NCI-H2171 treated with DMSO at 0.1 percent for 48 hours (cell line): ENCODE data around the gene TINAGL1.

Experiments used
- DNase-seq: peaks from one replicate; lab custom pipeline; 2025; lab: John Stamatoyannopoulos, UW

Gene TINAGL1

GRCh38 chr1:31576201-31576669 lies at the start of gene TINAGL1:
TSS of gene TINAGL1 (plus strand) at chr1:31576515. CDS start at chr1:31577149, 634 bp downstream.
- DNase-seq: no peak

DNA sequence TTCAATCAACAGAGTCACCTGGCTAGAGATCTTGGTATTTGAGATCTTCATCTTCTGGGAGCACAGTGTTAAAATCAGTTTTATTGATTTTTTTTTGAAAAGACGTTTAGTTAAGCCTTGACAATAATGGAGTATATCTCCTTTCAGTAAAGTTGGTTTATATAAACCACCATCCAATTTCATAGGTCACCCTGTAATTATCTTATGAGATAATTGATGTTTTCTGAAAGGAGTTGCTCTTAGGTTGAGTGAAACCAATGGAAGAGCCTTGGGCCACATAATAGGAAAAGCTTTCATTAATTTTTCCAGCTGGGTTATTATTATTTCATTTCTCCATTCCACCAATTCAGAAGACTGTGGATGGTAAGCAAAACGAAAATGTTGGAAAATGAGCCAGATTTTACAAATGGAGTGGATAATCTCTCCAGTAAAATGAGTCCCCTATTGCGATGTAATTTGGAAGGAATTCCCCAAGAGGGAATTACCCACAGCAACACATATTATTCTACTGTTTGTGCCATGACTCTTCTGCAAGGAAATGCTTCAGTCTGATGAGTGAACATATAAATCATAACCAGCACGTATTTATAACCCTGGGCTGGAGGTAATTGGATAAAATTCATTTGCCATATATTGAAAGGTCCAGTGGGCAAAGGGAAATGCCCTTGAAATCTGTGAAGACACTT lies 46.2 kb upstream of the TINAGL1 start:
- no peak for DNase-seq

DNA sequence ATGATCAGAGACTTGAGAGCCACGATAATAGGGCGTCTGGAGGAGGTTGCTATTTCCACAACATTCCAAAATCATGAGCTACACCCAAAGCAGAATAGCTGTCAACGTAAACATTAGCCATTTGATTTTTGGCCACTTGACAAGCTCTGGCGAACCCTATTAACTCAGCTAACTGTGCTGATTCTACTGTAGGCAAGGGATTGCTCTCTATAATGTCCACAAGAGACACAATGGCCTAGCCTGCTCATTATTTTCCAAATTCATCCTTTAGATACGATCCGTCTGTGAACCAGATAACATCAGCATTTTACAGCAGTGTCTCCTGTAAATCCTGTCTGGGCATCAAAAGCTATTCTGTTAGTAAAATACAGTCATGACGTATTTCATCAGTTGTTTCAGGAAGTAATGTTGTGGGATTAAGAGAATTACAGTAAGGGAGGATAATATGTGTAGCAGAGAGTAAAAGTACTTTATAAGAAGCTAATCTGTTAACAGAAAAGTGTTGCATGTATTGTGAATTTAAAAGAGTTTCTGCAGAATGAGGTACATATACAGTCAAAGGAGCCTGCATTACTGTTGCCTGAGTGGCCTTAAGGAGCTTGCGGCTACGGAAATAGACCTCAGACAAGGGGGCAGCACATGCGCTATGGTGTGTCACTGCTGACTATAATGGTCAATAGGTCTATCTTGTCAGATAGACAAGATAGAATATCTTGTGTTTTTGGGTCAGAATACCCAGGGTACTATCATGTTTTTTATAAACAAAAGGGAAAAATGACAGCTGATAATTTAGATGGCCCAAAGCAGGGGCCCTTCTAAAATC lies 44.9 kb upstream of the TINAGL1 start:
- no peak for DNase-seq

DNA sequence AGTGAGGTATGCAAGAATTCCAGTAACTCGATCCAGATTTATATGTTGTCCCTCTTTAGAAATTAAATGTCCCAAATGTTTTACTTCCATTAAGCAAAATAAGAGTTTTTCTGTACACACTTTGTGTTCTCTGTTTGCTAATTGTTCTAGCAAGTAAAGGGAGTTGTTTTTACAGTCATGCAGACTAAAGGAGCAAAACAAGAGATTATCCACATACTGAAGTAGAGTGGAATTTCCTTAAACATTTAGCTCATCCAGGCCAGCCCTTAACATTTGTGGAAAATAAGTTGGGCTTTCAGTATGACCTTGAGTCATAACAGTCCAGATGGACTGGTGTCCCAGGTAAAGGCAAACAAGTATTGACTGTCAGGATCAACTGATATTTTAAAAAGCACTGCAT lies 44.1 kb upstream of the TINAGL1 start:
- no peak for DNase-seq

GRCh38 chr1:31535561-31535960 lies 40.8 kb upstream of the TINAGL1 start:
- no peak for DNase-seq

GRCh38 chr1:31539329-31539728 lies 37.0 kb upstream of the TINAGL1 start:
- DNase-seq: no peak

DNA sequence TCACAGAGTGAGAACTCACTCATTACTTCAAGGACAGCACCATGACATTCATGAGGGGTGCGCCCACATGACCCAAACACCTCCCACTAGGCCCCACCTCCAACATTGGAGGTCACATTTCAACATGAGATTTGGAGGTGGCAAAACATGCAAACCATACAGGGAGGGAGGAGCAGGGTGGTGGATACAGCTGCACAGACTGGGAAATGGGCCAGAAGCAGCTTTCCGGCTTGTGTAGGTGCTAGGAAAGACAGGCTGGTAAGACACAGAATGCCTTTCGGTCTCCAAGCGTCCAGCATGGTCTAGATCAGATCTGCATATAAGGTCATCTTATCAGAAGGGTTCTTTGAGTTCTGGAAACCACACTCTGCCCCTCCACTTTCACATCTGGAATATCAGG lies 35.1 kb upstream of the TINAGL1 start:
- no peak for DNase-seq

DNA sequence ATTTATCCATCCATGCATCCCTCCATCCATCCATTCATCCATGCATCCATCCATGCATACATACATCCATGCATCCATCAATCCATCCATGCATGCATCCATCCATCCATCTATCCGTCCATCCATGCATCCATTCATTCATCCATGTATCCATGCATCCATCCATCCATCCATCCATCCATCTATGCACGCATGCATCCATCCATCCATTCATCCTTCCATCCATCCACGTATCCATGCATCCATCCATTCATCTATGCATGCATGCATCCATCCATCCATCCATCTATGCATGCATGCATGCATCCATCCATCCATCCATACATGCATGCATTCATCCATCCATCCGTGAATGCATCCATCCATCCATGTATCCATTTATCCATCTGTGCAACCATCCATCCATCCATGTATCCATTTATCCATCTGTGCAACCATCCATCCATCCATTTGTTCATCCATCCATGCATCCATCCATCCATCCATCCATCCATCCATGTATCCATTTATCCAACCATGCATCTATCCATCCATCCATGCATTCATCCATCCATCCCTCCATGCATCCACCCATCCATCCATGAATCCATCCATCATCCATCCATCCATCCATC lies 30.3 kb upstream of the TINAGL1 start:
- no peak for DNase-seq

GRCh38 chr1:31548534-31548906 lies 27.8 kb upstream of the TINAGL1 start:
- no peak for DNase-seq

- DNase-seq: peak; percentile 97
Measured at GRCh38 chr1:31548907-31549808, 27.2 kb upstream of the TINAGL1 start.

- no peak for DNase-seq
Measured at GRCh38 chr1:31549809-31550620, 26.3 kb upstream of the TINAGL1 start.

DNA sequence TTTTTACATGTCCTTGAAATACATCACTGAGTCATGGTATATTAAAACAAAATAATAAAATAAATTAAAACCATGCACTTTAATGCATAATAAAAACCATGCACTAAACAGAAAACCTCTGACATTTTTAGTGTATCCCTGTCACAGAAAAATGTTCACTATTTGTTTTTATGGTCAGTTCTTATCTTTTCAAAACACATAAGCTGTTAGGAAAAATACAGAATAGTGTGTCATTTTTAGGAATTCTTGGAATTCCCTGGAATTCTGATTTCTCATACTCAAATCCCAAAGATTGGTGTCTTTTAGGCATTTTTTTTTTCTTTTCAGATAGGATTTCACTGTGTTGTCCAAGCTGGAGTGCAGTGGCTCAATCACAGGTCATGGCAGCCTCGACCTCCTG lies 25.1 kb upstream of the TINAGL1 start:
- DNase-seq: no peak

- no peak for DNase-seq
Measured at GRCh38 chr1:31552489-31552888, 23.8 kb upstream of the TINAGL1 start.

DNA sequence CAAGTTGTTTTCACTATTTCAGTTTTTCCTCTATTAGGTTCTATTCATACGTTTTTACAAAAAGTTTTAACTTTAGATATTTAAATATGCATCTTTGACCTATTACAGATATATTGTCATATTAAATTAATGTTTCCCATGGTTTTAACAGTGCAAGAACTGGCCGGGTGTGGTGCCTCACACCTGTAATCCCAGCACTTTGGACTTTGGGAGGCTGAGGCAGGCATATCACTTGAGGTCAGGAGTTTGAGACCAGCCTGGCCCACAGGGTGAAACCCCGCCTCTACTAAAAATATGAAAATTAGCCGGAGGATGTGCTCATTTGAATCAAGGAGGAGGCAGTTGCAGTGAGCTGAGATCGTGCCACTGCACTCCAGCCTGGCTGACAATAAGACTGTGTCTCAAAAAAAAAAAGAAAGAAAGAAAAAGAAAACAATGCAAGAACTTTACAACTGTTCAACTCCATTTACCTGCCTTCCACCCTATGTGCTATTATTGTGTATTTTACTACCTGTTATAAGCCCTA lies 19.8 kb upstream of the TINAGL1 start:
- no peak for DNase-seq

DNA sequence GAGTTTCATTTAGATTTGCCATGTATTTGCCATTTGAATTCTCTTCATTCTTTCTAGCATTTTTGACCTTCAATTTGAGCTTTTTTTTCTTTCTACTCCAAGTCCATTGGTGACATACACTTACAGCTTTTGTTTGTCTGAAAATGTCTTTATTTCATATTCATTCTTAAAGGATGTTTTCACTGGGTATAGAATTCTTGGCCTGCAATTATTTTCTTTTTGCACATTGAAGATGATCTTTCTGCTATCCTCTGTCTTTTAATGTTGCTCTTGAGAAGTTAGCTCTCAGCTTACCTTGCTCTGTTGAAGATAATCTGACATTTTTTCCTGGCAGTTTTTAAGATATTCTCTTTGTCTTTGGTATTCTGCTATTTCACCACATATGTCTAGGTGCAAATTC lies 16.6 kb upstream of the TINAGL1 start:
- no peak for DNase-seq

GRCh38 chr1:31560394-31560793 lies 15.9 kb upstream of the TINAGL1 start:
- no peak for DNase-seq

DNA sequence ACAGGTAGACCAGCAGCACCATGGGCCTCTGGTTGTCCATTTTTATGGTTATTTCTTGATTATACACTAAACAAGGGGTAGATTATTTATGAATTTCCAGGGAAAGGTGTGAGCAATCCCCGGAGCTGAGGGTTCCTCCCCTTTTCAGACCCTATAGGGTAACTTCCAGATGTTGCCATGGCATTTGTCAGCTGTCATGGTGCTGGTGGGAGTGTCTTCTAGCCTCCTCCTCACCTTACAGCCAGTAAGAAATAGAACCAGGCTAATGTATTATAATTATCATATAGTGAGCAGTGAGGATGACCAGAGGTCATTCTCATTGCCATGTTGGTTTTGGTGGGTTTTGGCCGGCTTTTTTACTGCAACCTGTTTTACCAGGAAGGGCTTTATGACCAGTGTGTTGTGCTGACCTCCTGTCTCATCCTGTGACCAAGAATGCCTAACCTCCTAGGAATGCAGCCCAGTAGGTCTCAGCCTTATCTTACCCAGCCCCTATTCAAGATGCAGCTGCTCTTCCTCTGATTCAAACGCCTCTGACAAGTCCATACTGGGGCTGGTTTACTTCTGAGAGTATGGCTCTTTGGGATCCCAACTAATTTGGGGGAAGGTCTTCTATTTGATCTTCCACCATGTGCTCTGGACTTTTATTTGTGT lies 13.5 kb upstream of the TINAGL1 start:
- DNase-seq: no peak

DNA sequence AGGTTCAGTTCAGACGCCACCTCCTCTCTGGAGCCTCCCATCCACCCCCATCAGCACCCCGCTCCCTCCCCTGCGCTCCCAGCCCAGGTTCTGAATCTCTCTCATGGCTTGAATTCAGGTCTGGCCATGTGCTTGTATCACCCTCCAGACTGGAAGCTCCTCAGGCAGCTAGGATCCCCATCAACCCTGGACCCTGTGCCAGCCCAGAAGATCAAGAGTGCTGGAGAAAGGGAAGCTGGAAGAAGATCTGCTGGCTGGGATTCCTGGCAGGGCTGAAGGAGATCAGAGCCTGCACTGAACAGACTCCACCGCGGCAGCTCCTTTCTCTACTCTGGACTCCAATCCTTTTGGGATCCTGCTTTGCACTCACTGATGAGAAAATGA lies 11.7 kb upstream of the TINAGL1 start:
- DNase-seq: no peak

GRCh38 chr1:31567956-31568570 lies 8.3 kb upstream of the TINAGL1 start:
- DNase-seq: no peak
